Erythroblast (primary cell): ENCODE results near the gene BARHL1.

Source experiments
- DNase-seq, 2 experiments: peaks; one replicate each; lab custom pipeline; 2025; lab: John Stamatoyannopoulos, UW
- GATA1 ChIP-seq: IDR thresholded peaks from 2 replicates; pipeline ENCODE4 v1.6.1; 2011; ENCODE audit warnings: low read depth, mild to moderate bottlenecking, control low read depth, low read length, moderate library complexity
- POLR2A ChIP-seq: IDR thresholded peaks from 2 replicates; pipeline ENCODE4 v1.6.1; 2011; ENCODE audit warnings: mild to moderate bottlenecking, low read length

BARHL1 gene

DNA sequence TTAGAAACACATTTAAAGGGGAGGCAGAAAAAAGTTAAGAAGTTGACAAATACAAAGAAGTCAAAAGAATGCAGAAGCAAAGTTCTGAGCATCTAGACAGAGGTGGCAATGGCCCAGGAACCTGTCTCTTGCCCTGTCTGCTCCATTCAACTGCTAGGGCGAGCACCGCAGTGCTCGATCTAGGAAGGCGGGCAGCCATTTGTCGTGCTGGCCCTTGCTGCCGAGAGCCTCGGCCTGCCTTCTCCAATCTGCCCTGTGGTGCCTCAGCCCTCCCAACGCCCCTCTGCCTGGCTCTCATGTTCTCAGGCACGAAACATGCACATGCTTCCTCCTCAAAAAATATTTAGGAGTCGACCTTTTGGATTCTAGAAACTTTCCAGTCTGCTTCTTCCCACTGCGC lies 45.2 kb downstream of the BARHL1 start:
- no peak for TF ChIP-seq GATA1
- no peak for TF ChIP-seq POLR2A

GRCh38 chr9:132628746-132629145 lies 46.3 kb downstream of the BARHL1 start:
- no peak for DNase-seq
- TF ChIP-seq POLR2A (no peak), GATA1 (no peak)

More for the DNA sequence above, 45.2 kb downstream of the BARHL1 start:
- no peak for DNase-seq

DNA sequence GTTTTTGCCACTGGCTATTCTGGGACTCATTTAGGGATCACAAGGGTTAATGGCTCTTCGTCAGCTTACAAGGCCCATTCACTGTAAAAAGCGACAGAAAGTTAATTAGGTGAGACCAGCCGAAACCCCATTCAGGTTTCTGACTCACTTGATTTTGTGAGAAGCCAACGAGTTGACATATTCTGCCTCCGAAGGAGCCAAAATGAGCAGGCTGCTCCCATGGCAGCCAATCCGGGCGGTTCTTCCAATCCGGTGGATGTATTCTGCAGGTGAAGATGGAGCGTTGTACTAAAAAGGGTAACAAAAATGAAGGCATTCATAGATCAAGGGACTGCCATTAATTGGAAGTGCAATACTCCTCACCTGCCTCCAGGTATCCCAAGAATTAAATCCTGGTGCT lies 47.7 kb downstream of the BARHL1 start:
- DNase-seq = no peak
- TF ChIP-seq GATA1 = no peak
- TF ChIP-seq POLR2A = no peak

GRCh38 chr9:132630811-132631210 lies 48.4 kb downstream of the BARHL1 start:
- TF ChIP-seq POLR2A = no peak
- TF ChIP-seq GATA1 = no peak
- DNase-seq = no peak

DNA sequence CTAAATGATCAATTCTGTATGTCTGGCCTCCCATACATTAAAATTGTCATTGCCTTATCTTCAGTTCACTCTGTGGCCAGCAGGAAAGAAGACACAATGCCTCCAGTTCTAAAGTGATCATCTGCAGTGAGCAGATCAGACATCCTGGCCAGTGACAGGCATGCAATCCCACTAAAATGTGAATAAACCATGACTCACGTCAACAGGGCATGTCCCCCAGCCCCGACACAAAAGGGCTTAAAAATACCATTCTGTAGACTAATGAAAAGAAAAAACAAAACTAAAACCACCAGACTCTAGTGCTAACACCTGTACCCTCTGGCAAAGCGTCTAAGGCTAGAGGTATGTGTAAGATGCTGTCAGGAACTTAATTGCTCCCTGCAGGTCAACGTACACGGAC lies 48.9 kb downstream of the BARHL1 start:
- TF ChIP-seq POLR2A (no peak), GATA1 (no peak)
- DNase-seq = no peak

DNA sequence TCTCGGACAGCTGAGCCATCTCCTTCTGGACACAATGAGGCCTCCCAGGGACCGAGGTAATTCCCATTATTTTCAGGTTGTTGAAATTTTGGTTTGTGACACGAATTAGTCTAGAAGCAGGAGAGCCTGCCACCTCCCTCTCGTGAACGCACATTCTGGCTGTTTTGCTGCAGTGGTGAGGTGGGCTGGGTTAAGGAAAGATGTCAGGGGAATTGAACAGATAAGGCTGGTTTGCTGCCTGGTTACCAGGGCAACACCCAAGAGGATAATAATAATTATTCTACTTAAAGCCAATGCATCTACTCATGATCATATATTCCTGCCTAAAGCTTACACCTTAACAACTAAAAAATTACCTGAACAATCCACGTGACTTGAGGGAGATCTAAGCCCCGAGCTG lies 49.3 kb downstream of the BARHL1 start:
- TF ChIP-seq GATA1 = no peak
- TF ChIP-seq POLR2A = no peak
- DNase-seq = peak; percentile 40 to 70

DNA sequence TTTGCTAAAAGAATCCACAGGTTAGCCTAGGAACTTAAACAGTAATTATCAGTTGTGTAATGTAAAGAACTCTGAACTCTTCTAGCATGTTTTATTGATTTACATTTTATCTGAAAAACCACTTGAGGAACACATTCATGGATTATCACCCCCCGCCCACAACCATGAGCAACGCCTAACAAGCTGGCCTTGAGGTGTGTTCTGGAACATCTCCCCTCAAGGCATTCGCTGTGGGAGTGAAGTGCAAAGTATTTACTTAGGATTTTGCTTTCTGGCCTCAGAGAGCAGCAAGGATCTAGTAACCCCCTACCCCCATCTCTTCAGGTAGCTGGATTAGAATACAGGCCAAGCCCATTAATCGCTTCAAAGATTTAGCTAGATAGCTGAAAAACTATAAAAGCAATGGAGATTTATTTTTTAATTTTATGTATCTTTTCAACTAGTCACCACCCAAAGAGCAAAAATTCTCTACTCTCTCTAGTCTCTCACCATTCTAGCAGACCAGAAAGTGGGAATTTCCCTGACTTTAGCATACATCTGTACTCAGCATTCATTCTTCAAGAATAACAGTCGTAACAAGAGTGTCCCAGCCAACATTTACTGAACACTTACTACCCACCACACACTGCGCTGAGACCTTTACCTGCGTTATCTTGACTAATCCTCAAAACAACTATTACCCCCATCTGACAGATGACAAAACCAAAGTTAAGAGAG lies 50.2 kb downstream of the BARHL1 start:
- no peak for TF ChIP-seq GATA1
- TF ChIP-seq POLR2A = no peak
- no peak for DNase-seq

GRCh38 chr9:132634327-132634726 lies 51.9 kb downstream of the BARHL1 start:
- TF ChIP-seq GATA1 = no peak
- no peak for TF ChIP-seq POLR2A
- no peak for DNase-seq

- no peak for DNase-seq
- TF ChIP-seq GATA1 (no peak), POLR2A (no peak)
Observed at GRCh38 chr9:132637351-132637750, 54.9 kb downstream of the BARHL1 start.

GRCh38 chr9:132637801-132638200 lies 55.4 kb downstream of the BARHL1 start:
- TF ChIP-seq POLR2A = no peak

DNA sequence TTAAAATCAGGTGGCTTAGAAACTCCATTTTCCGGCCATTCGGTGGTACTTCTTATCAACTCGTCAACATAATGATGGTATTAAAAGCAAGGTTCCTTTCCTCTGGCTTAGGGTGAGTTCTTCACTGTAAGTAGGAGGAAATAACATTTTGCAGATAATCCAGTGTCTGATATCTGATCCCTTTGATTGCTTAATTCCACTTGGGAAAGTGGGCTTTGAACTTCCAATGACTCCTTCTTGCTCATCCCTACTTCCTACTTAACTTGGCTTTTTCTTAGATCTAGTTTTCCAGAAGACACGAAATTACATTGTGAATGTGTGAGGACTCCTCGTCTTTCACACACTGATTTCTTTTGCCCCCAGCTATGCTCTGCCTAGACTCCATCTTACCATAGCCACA lies 55.8 kb downstream of the BARHL1 start:
- TF ChIP-seq GATA1 (no peak), POLR2A (no peak)

More at GRCh38 chr9:132637801-132638200, 55.4 kb downstream of the BARHL1 start:
- DNase-seq = no peak

DNA sequence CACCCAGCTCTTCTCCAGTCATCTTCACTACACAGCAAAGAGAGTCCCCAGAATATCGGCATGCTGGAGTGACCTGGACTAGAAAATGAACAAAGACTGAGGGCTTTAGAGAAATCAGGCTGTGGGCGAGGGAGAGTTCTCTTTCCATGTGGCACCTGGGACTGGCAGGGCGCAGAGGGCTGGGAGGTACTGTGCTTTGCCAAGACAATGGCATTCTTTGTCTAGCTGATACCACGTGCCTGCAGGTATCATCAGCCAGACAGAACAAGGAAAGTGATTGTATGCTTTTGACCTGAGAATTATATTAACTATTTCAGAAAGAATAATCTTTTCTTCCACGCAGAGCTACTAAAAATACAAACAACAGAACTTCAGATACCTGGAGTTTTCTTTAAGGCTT lies 56.9 kb downstream of the BARHL1 start:
- TF ChIP-seq GATA1 = no peak
- no peak for TF ChIP-seq POLR2A

More for the DNA sequence above, 55.8 kb downstream of the BARHL1 start:
- no peak for DNase-seq

More for the DNA sequence above, 56.9 kb downstream of the BARHL1 start:
- no peak for DNase-seq
